HepG2 (cell line): ENCODE results near the gene TUBB4A. TPM values are rescaled to one million over a fixed set of nuclear protein-coding genes. Genes with fewer than 3 reads are reported as not detected.

Experiments
- CBFB ChIP-seq: sonication (generic); formaldehyde crosslinking; IDR thresholded peaks from 2 replicates; pipeline ENCODE4 v1.4.0; 2020; ENCODE audit warnings: missing genetic modification reagents
- EHMT2 ChIP-seq: fragments of 200-600 bp; sonication (generic); IDR thresholded peaks from 2 replicates; pipeline ENCODE4 v1.7.0; 2017; ENCODE audit warnings: antibody characterized with exemption, low read depth, low read length, borderline replicate concordance
- HNF4G ChIP-seq, 2 experiments: sonication (generic) in 1 of 2; formaldehyde crosslinking in 1 of 2; IDR thresholded peaks; 2 replicates each; pipeline versions ENCODE4 v1.4.0 to v1.6.1; 2011 to 2020; ENCODE audit warnings: borderline replicate concordance in 2 of 2, low read depth in 2 of 2, mild to moderate bottlenecking in 2 of 2, low read length in 1 of 2, missing genetic modification reagents in 1 of 2, moderate library complexity in 1 of 2
- MIER2 ChIP-seq: IDR thresholded peaks from 2 replicates; pipeline ENCODE4 v1.6.1; 2016; ENCODE audit warnings: missing biosample characterization, missing genetic modification reagents
- NPAS2 ChIP-seq: sonication (generic); formaldehyde crosslinking; IDR thresholded peaks from 2 replicates; pipeline ENCODE4 v1.8.0; 2022; ENCODE audit warnings: mild to moderate bottlenecking, missing genetic modification reagents, borderline replicate concordance
- RFXAP ChIP-seq: sonication (generic); formaldehyde crosslinking; IDR thresholded peaks from 2 replicates; pipeline ENCODE4 v1.4.0; 2020; ENCODE audit warnings: missing genetic modification reagents, borderline replicate concordance
- SRF ChIP-seq: IDR thresholded peaks from 2 replicates; pipeline ENCODE4 v1.6.1; 2011; ENCODE audit warnings: mild to moderate bottlenecking, low read depth, low read length, moderate library complexity
- STAT5B ChIP-seq: sonication (generic); formaldehyde crosslinking; IDR thresholded peaks from 2 replicates; pipeline ENCODE4 v1.4.0; 2020; ENCODE audit warnings: missing genetic modification reagents
- ZNF451 ChIP-seq: sonication (generic); formaldehyde crosslinking; IDR thresholded peaks from 2 replicates; pipeline ENCODE4 v1.5.0; 2020; ENCODE audit warnings: mild to moderate bottlenecking, missing genetic modification reagents
- ZNF776 ChIP-seq: sonication (generic); formaldehyde crosslinking; IDR thresholded peaks from 2 replicates; pipeline ENCODE4 v1.4.0; 2020; ENCODE audit warnings: mild to moderate bottlenecking, missing genetic modification reagents
- ZNF883 ChIP-seq: sonication (generic); formaldehyde crosslinking; IDR thresholded peaks from 2 replicates; pipeline ENCODE4 v1.5.1; 2020; ENCODE audit warnings: mild to moderate bottlenecking, missing genetic modification reagents; ENCODE audit errors: not compliant biosample characterization
- polyA plus RNA-seq, 8 experiments: library from polyadenylated mRNA; depleted of rRNA in 3 of 8; stranded (reverse) in 7 of 8; unstranded in 1 of 8; fragments of >200 nt; fragmentation: Illumina TruSeq in 4 of 8; extraction: Trizol in 4 of 8; gene quantifications; 2 replicates each; pipeline versions ENCODE4 v1.2.1 to v1.2.3, GENCODE V29; 2011 to 2016; ENCODE audit warnings: low read depth in 4 of 8, missing spikeins in 1 of 8, mixed read lengths in 1 of 8; ENCODE audit not compliant: insufficient read depth in 1 of 8
- total RNA-seq, 5 experiments: library from RNA; depleted of rRNA; stranded (reverse); fragments of >200 nt; fragmentation: Illumina TruSeq; extraction: Trizol; gene quantifications; 2 replicates each; pipeline ENCODE4 v1.2.3, GENCODE V29; 2016; ENCODE audit warnings: low read depth in 1 of 5
- TF ChIP-seq, protein P1 (sequence below): sonication (generic); formaldehyde crosslinking; IDR thresholded peaks from 2 replicates; pipeline ENCODE4 v1.4.0; 2020; ENCODE audit warnings: low read depth, mild to moderate bottlenecking, missing genetic modification reagents
- TF ChIP-seq, protein P2 (sequence below): sonication (generic); formaldehyde crosslinking; IDR thresholded peaks from 2 replicates; pipeline ENCODE4 v1.5.0; 2020; ENCODE audit warnings: mild to moderate bottlenecking, missing genetic modification reagents
- TF ChIP-seq, protein P3 (sequence below): sonication (generic); formaldehyde crosslinking; IDR thresholded peaks from 2 replicates; pipeline ENCODE4 v1.4.0; 2020; ENCODE audit warnings: missing genetic modification reagents
- TF ChIP-seq, protein P4 (sequence below): sonication (generic); formaldehyde crosslinking; IDR thresholded peaks from 2 replicates; pipeline ENCODE4 v1.8.0; 2022; ENCODE audit warnings: mild to moderate bottlenecking, missing genetic modification reagents, borderline replicate concordance

TUBB4A gene
- total and polyA plus RNA-seq, 2 of the 13 experiments (the other 11 are each of a cell fraction or from before 2014, with no cell fraction given): not detected

DNA sequence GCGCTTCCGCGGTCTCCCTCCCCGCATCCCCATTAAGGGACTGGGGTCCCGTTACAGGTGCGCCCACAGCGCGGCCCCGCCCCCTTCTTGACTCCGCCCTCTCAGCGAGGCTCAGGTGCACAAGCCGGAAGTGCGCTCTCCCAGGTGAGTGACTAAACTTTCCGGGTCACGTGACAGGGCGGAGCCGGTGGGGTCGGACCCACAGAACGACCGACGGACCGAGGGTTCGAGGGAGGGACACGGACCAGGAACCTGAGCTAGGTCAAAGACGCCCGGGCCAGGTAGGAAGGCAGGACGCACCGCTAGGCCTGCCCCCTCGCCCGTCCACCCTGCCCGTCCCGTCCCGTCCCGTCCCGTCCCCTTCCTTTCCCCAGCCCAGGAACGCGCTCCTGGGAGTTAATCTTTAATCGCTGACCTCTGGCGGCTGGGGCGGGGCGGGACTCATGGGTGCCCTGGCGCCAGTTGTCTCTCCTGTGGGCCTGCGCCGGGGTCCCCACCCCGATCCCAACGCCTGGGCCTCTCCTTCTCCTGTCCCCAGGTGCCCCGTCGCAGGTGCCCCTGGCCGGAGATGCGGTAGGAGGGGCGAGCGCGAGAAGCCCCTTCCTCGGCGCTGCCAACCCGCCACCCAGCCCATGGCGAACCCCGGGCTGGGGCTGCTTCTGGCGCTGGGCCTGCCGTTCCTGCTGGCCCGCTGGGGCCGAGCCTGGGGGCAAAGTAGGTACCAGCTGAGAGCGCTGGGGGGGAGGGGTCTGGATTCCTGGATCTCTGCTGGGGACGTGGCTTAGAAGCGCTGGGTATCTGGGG, 37.8 kb downstream of the TUBB4A start, which contains the start of gene CRB3 (continued):
- TF ChIP-seq, protein P1, sequence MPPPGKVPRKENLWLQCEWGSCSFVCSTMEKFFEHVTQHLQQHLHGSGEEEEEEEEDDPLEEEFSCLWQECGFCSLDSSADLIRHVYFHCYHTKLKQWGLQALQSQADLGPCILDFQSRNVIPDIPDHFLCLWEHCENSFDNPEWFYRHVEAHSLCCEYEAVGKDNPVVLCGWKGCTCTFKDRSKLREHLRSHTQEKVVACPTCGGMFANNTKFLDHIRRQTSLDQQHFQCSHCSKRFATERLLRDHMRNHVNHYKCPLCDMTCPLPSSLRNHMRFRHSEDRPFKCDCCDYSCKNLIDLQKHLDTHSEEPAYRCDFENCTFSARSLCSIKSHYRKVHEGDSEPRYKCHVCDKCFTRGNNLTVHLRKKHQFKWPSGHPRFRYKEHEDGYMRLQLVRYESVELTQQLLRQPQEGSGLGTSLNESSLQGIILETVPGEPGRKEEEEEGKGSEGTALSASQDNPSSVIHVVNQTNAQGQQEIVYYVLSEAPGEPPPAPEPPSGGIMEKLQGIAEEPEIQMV (CRISPR knock-in tag): no peak
- TF ChIP-seq NPAS2 (no peak), CBFB (CRISPR knock-in tag) (no peak), RFXAP (CRISPR knock-in tag) (no peak), STAT5B (no peak), MIER2 (CRISPR knock-in tag) (no peak), HNF4G (IDR thresholded peaks at IDR 0.05; ENCODE audit: borderline replicate concordance, low read depth, low read length) (no peak; the same call in 1 of the 2 replicates), HNF4G (CRISPR knock-in tag; IDR thresholded peaks at IDR 0.05; ENCODE audit: borderline replicate concordance, low read depth) (no peak), EHMT2 (no peak), ZNF776 (0 out of 2 replicates have a peak, but pooled peaks have one; percentile 15), ZNF451 (CRISPR knock-in tag) (peak; percentile 40; the same call in 1 of the 2 replicates), ZNF883 (CRISPR knock-in tag) (no peak), SRF (no peak)
- TF ChIP-seq, protein P2, sequence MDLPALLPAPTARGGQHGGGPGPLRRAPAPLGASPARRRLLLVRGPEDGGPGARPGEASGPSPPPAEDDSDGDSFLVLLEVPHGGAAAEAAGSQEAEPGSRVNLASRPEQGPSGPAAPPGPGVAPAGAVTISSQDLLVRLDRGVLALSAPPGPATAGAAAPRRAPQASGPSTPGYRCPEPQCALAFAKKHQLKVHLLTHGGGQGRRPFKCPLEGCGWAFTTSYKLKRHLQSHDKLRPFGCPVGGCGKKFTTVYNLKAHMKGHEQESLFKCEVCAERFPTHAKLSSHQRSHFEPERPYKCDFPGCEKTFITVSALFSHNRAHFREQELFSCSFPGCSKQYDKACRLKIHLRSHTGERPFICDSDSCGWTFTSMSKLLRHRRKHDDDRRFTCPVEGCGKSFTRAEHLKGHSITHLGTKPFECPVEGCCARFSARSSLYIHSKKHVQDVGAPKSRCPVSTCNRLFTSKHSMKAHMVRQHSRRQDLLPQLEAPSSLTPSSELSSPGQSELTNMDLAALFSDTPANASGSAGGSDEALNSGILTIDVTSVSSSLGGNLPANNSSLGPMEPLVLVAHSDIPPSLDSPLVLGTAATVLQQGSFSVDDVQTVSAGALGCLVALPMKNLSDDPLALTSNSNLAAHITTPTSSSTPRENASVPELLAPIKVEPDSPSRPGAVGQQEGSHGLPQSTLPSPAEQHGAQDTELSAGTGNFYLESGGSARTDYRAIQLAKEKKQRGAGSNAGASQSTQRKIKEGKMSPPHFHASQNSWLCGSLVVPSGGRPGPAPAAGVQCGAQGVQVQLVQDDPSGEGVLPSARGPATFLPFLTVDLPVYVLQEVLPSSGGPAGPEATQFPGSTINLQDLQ (CRISPR knock-in tag): no peak
- TF ChIP-seq, protein P3, sequence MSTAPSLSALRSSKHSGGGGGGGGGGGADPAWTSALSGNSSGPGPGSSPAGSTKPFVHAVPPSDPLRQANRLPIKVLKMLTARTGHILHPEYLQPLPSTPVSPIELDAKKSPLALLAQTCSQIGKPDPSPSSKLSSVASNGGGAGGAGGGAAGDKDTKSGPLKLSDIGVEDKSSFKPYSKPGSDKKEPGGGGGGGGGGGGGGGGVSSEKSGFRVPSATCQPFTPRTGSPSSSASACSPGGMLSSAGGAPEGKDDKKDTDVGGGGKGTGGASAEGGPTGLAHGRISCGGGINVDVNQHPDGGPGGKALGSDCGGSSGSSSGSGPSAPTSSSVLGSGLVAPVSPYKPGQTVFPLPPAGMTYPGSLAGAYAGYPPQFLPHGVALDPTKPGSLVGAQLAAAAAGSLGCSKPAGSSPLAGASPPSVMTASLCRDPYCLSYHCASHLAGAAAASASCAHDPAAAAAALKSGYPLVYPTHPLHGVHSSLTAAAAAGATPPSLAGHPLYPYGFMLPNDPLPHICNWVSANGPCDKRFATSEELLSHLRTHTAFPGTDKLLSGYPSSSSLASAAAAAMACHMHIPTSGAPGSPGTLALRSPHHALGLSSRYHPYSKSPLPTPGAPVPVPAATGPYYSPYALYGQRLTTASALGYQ (CRISPR knock-in tag): 0 out of 2 replicates have a peak, but pooled peaks have one; percentile 8
- TF ChIP-seq, protein P4, sequence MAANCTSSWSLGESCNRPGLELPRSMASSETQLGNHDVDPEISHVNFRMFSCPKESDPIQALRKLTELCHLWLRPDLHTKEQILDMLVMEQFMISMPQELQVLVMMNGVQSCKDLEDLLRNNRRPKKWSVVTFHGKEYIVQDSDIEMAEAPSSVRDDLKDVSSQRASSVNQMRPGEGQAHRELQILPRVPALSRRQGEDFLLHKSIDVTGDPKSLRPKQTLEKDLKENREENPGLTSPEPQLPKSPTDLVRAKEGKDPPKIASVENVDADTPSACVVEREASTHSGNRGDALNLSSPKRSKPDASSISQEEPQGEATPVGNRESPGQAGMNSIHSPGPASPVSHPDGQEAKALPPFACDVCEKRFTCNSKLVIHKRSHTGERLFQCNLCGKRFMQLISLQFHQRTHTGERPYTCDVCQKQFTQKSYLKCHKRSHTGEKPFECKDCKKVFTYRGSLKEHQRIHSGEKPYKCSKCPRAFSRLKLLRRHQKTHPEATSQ (CRISPR knock-in tag): no peak
